ENCODE data around the gene IPO8. TPM values are rescaled to one million over a fixed set of nuclear protein-coding genes. Genes with fewer than 3 reads are reported as not detected.

IPO8 gene
- total RNA-seq, 4 donors from 2014 or later = 34.7 to 73.9 (median 44.7) TPM

DNA sequence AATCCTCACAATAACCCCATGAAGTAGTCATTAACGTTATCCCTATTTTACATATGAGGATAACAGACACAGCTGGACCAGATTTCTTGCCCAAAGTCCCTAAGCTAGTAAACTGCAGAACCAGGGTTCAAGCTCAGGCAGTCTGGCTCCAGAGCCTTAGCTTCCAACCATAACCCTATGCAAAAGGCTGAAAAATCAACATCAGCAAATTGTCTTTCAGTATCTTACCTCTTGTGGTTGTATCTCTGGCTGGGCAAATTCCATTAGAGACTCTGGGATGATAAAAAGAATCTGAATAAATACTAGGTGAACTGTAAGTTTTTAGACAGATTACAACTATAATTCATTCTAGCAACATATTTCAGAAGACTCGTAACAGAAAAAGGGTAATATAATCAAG, 34.3 kb upstream of the IPO8 start:
- Histone ChIP-seq H3K27ac (no peak overlapping the region), H3K36me3 (peaks cover 0 to 45% of the 10 kb centered on the region in 2 donors), H3K27me3 (no peaks in the 10 kb centered on the region), H3K4me3 (no peak overlapping the region), H3K4me1 (no peaks in the 10 kb centered on the region), H3K9me3 (no peaks in the 10 kb centered on the region)
- 79 to 100% methylated on average over 2 of the region's 2 CpGs for WGBS, 2 donors (ENCODE audit: low coverage in 1 of 2)
- TF ChIP-seq POLR2A (IDR thresholded peaks at IDR 0.05) (no peak), EP300 (IDR thresholded peaks at IDR 0.05) (no peak), POLR2AphosphoS5 (IDR thresholded peaks at IDR 0.05) (no peak)
- TF ChIP-seq, protein P1, sequence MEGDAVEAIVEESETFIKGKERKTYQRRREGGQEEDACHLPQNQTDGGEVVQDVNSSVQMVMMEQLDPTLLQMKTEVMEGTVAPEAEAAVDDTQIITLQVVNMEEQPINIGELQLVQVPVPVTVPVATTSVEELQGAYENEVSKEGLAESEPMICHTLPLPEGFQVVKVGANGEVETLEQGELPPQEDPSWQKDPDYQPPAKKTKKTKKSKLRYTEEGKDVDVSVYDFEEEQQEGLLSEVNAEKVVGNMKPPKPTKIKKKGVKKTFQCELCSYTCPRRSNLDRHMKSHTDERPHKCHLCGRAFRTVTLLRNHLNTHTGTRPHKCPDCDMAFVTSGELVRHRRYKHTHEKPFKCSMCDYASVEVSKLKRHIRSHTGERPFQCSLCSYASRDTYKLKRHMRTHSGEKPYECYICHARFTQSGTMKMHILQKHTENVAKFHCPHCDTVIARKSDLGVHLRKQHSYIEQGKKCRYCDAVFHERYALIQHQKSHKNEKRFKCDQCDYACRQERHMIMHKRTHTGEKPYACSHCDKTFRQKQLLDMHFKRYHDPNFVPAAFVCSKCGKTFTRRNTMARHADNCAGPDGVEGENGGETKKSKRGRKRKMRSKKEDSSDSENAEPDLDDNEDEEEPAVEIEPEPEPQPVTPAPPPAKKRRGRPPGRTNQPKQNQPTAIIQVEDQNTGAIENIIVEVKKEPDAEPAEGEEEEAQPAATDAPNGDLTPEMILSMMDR (IDR thresholded peaks at IDR 0.05) = no peak
- no peak for ATAC-seq

DNA sequence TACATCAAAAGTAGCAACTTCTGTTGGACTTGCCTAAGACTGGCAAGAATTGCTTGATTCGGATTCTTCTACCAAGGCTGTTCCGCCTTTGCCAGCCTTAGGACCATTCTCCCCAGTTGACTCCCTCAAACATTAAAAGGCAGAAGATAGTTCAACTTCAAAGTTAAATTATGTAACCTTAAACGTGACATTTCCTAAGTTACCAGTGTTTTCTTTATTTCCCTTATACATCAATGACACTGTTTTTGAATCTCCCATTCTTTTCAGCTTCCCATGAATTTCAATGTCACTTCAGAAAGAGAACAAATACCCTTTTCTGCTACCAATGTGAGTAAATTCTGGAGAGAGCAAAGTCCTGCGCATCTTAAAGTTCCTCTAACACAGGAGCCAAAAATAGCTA, 33.9 kb upstream of the IPO8 start:
- ATAC-seq = no peak
- Histone ChIP-seq H3K36me3 (peaks cover 0 to 45% of the 10 kb centered on the region in 2 donors), H3K27ac (no peak overlapping the region), H3K4me3 (no peak overlapping the region), H3K4me1 (no peaks in the 10 kb centered on the region), H3K27me3 (no peaks in the 10 kb centered on the region), H3K9me3 (no peaks in the 10 kb centered on the region)
- TF ChIP-seq EP300 (IDR thresholded peaks at IDR 0.05) (no peak), POLR2A (IDR thresholded peaks at IDR 0.05) (no peak), POLR2AphosphoS5 (IDR thresholded peaks at IDR 0.05) (no peak)
- TF ChIP-seq, protein P1 (IDR thresholded peaks at IDR 0.05) = no peak
- WGBS, 2 donors (ENCODE audit: low coverage in 1 of 2) = 93 to 94% methylated on average over 4 of the region's 4 CpGs

DNA sequence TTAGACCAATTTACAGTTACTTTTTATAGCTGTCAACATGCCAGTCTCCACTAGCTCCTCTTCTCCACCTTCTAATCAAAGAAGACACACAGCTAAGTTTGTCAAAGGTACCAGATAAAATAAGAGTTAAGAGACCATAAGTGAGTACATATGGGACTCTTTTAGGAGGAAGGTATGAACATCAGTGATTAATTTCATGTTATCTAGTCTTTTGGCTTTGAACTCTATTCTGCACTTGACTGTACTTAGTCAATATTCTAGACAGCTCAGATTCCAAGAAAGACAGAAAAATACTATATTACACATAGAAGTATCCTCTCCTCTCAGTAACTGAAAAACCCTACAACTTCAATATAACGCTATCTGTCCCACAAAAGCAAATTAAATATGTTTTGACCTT, 31.0 kb upstream of the IPO8 start:
- H3K4me1 ChIP-seq = no peaks in the 10 kb centered on the region
- no peak for ATAC-seq
- no peak overlapping the region for H3K4me3 ChIP-seq
- TF ChIP-seq POLR2AphosphoS5 (IDR thresholded peaks at IDR 0.05) = no peak
- TF ChIP-seq POLR2A (IDR thresholded peaks at IDR 0.05) = no peak
- TF ChIP-seq, protein P1 (IDR thresholded peaks at IDR 0.05) = no peak
- no peak for TF ChIP-seq EP300 (IDR thresholded peaks at IDR 0.05)
- no peaks in the 10 kb centered on the region for H3K27me3 ChIP-seq
- no peak overlapping the region for H3K27ac ChIP-seq
- 89 to 100% methylated on average over 1 of the region's 1 CpG for WGBS, 2 donors (ENCODE audit: low coverage in 1 of 2)
- H3K9me3 ChIP-seq = no peaks in the 10 kb centered on the region
- H3K36me3 ChIP-seq = peaks cover 0 to 57% of the 10 kb centered on the region in 2 donors

DNA sequence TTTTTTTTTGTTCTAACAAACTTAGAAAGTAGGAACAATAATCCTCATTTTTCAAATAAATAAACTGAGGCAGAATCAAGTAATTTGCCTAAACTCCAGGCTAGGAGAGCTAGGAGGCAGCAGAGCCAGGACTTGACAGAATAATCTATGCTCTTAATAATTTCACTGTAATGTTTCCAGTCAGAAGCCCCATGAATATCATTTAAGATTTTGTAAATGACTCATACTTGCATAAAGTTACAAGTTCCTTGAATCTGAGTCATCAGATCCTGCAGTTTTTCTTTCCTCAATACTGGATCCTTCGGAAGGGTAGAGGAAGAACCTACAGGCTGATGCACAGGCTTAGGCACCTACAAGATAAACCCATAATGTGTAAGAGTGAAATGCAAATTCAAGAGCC, 30.1 kb upstream of the IPO8 start:
- 11 to 29% methylated on average over 1 of the region's 1 CpG for WGBS, 2 donors (ENCODE audit: low coverage in 1 of 2)
- no peaks in the 10 kb centered on the region for H3K4me1 ChIP-seq
- peaks cover 0 to 65% of the 10 kb centered on the region in 2 donors for H3K36me3 ChIP-seq
- ATAC-seq = no peak
- H3K27me3 ChIP-seq = no peaks in the 10 kb centered on the region
- TF ChIP-seq POLR2AphosphoS5 (IDR thresholded peaks at IDR 0.05) = peak; percentile 10
- no peak for TF ChIP-seq EP300 (IDR thresholded peaks at IDR 0.05)
- no peak for TF ChIP-seq POLR2A (IDR thresholded peaks at IDR 0.05)
- no peak overlapping the region for H3K4me3 ChIP-seq
- H3K27ac ChIP-seq = no peak overlapping the region
- H3K9me3 ChIP-seq = no peaks in the 10 kb centered on the region

DNA sequence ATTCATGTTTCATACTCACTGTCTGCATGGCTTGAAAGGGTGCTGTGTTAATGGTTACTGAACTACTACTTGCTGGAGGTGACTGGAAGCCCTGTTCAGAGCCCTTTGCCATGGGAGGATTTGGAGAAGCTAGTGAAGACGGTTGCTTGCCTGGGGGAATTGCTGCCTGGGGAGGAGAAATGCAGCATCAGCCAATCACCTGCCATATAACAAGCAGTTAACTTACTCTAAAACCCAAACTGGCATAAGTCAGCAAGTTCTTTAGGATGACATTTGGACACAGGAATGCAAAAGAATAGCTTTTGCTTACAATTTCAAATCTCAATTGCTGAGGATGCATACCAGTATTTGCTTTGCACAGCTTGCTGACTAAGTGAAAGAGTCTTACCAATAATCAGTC, 23.4 kb upstream of the IPO8 start:
- 64% methylated on average over 1 of the region's 1 CpG; no CpG with 5 or more reads in 1 of the 2 donors for WGBS, 2 donors (ENCODE audit: low coverage in 1 of 2)
- ATAC-seq = no peak

More for the DNA sequence above, 23.4 kb upstream of the IPO8 start:
- H3K27ac ChIP-seq = no peak overlapping the region
- no peaks in the 10 kb centered on the region for H3K4me1 ChIP-seq
- peaks cover 10 to 87% of the 10 kb centered on the region in 2 donors for H3K36me3 ChIP-seq
- H3K9me3 ChIP-seq = no peaks in the 10 kb centered on the region
- TF ChIP-seq, protein P1 (IDR thresholded peaks at IDR 0.05) = no peak
- TF ChIP-seq EP300 (IDR thresholded peaks at IDR 0.05) (no peak), POLR2AphosphoS5 (IDR thresholded peaks at IDR 0.05) (no peak), POLR2A (IDR thresholded peaks at IDR 0.05) (no peak)
- H3K27me3 ChIP-seq = no peaks in the 10 kb centered on the region
- no peak overlapping the region for H3K4me3 ChIP-seq
